Measurements from ENCODE around the gene AGAP6. TPM values are rescaled to one million over a fixed set of nuclear protein-coding genes. Genes with fewer than 3 reads are reported as not detected.
"Not testable (repeated sequence)": the region's sequence is repeated elsewhere in the genome, so short reads cannot be mapped to it uniquely, and the experiment has no call there.

Gene AGAP6
- polyA plus RNA-seq, 1 donor (not counting 4 experiments of a cell fraction or from before 2014, with no cell fraction given) = 9.9 TPM

DNA sequence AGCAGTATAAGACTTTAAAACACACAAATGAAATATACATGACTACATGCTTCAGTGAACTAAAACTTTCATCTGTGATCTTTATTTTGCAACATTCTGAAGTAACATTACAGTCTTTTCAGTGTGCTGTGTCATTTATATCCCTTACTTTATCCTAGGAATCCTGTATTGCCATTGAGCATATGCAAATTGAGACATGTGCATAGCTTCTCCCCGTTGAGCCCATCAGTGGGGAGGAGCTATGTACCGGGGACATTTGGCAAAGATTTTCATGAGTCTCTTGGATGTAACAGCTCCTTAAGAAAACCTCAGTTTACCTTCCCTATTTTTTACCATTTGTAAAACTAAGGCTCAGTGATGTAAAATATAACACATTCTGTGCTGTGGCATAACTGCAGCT is 16.7 kb upstream of the AGAP6 start:
- H3K9ac ChIP-seq (ENCODE audit: control insufficient read depth, extremely low read depth, insufficient read depth, low read length); H4K20me1 ChIP-seq (ENCODE audit: control insufficient read depth, extremely low read depth, insufficient read depth, low read length); H3K27ac ChIP-seq (ENCODE audit: control insufficient read depth, insufficient read depth, low read length); H3K4me2 ChIP-seq (ENCODE audit: control insufficient read depth, extremely low read depth, insufficient read depth, low read depth, low read length); H3K36me3 ChIP-seq (ENCODE audit: control insufficient read depth in 2 of 2, extremely low read depth in 1 of 2, insufficient read depth in 2 of 2, low read length in 2 of 2); H3K9me3 ChIP-seq (ENCODE audit: control insufficient read depth, low read depth, low read length); H3K9me1 ChIP-seq (ENCODE audit: control insufficient read depth, extremely low read depth, insufficient read depth, low read length); H3K79me2 ChIP-seq (ENCODE audit: control insufficient read depth, insufficient read depth, low read length); FAIRE-seq; dilution Hi-C loops (cut with MboI; ENCODE audit: extremely low pct_ligation_motif_present, low sequenced_read_pairs); DNase-seq (ENCODE audit: low read depth, low spot score); H3K4me1 ChIP-seq (ENCODE audit: control insufficient read depth, extremely low read depth, insufficient read depth, low read length); H3K4me3 ChIP-seq (ENCODE audit: control insufficient read depth in 2 of 3, extremely low read depth in 1 of 3, insufficient read depth in 2 of 3, low read depth in 1 of 3, low read length in 3 of 3); H2AFZ ChIP-seq (ENCODE audit: control insufficient read depth, low read length); H3K27me3 ChIP-seq (ENCODE audit: control insufficient read depth, extremely low read depth, insufficient read depth, low read length): not testable (repeated sequence)

DNA sequence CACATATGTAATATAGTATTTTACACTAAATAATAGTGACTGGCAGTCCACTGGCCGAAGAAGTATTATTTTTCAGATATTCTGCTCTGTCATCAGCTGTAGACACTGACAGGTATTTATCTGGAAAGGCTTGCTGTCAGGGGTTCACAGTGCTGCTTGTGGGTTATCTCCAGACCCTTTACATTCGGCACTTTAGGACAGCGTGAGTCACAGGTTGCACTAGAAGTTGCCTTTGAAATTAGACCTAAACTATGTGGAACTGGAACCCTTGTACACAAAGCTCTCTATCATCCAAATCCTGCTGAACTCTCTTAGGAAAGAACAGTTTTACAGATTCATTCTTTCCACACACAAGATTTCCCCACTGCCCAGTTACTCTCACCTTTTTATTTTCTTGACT is 16.1 kb upstream of the AGAP6 start:
- dilution Hi-C loops (cut with MboI; ENCODE audit: extremely low pct_ligation_motif_present, low sequenced_read_pairs); FAIRE-seq: not testable (repeated sequence)

DNA sequence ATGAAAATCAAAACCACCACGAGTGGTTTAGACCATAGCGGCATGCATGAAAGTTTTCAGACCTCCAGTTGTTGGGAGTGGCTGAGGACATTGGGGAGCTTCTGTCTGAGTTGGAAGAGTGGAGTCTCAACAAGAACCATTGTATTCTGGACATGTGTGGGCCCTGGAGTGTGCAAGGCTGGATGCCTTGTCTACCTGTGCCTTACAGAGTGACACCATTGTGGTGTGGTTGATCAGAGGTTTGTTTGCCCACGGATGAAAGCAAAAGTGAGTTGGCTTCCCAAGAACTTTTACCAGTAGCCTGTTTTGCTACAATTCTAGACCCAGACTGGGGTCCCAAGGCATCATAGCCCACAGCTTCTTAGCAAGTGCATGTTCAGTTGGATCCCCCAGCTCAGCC is 10.4 kb upstream of the AGAP6 start:
- H3K9me1 ChIP-seq (ENCODE audit: control insufficient read depth, extremely low read depth, insufficient read depth, low read length); H3K4me3 ChIP-seq (ENCODE audit: control insufficient read depth in 2 of 3, extremely low read depth in 1 of 3, insufficient read depth in 2 of 3, low read depth in 1 of 3, low read length in 3 of 3); dilution Hi-C loops (cut with MboI; ENCODE audit: extremely low pct_ligation_motif_present, low sequenced_read_pairs); H2AFZ ChIP-seq (ENCODE audit: control insufficient read depth, low read length); DNase-seq (ENCODE audit: low read depth, low spot score); H3K27me3 ChIP-seq (ENCODE audit: control insufficient read depth, extremely low read depth, insufficient read depth, low read length); H3K4me1 ChIP-seq (ENCODE audit: control insufficient read depth, extremely low read depth, insufficient read depth, low read length); H3K36me3 ChIP-seq (ENCODE audit: control insufficient read depth in 2 of 2, extremely low read depth in 1 of 2, insufficient read depth in 2 of 2, low read length in 2 of 2); H3K9me3 ChIP-seq (ENCODE audit: control insufficient read depth, low read depth, low read length); H3K9ac ChIP-seq (ENCODE audit: control insufficient read depth, extremely low read depth, insufficient read depth, low read length); H4K20me1 ChIP-seq (ENCODE audit: control insufficient read depth, extremely low read depth, insufficient read depth, low read length); H3K79me2 ChIP-seq (ENCODE audit: control insufficient read depth, insufficient read depth, low read length); FAIRE-seq; H3K4me2 ChIP-seq (ENCODE audit: control insufficient read depth, extremely low read depth, insufficient read depth, low read depth, low read length); H3K27ac ChIP-seq (ENCODE audit: control insufficient read depth, insufficient read depth, low read length): not testable (repeated sequence)

More for the DNA sequence above, 16.1 kb upstream of the AGAP6 start:
- H3K4me3 ChIP-seq (ENCODE audit: control insufficient read depth in 2 of 3, extremely low read depth in 1 of 3, insufficient read depth in 2 of 3, low read depth in 1 of 3, low read length in 3 of 3); H3K9ac ChIP-seq (ENCODE audit: control insufficient read depth, extremely low read depth, insufficient read depth, low read length); DNase-seq (ENCODE audit: low read depth, low spot score); H2AFZ ChIP-seq (ENCODE audit: control insufficient read depth, low read length); H4K20me1 ChIP-seq (ENCODE audit: control insufficient read depth, extremely low read depth, insufficient read depth, low read length); H3K36me3 ChIP-seq (ENCODE audit: control insufficient read depth in 2 of 2, extremely low read depth in 1 of 2, insufficient read depth in 2 of 2, low read length in 2 of 2); H3K27me3 ChIP-seq (ENCODE audit: control insufficient read depth, extremely low read depth, insufficient read depth, low read length); H3K4me2 ChIP-seq (ENCODE audit: control insufficient read depth, extremely low read depth, insufficient read depth, low read depth, low read length); H3K9me3 ChIP-seq (ENCODE audit: control insufficient read depth, low read depth, low read length); H3K27ac ChIP-seq (ENCODE audit: control insufficient read depth, insufficient read depth, low read length); H3K9me1 ChIP-seq (ENCODE audit: control insufficient read depth, extremely low read depth, insufficient read depth, low read length); H3K79me2 ChIP-seq (ENCODE audit: control insufficient read depth, insufficient read depth, low read length); H3K4me1 ChIP-seq (ENCODE audit: control insufficient read depth, extremely low read depth, insufficient read depth, low read length): not testable (repeated sequence)

DNA sequence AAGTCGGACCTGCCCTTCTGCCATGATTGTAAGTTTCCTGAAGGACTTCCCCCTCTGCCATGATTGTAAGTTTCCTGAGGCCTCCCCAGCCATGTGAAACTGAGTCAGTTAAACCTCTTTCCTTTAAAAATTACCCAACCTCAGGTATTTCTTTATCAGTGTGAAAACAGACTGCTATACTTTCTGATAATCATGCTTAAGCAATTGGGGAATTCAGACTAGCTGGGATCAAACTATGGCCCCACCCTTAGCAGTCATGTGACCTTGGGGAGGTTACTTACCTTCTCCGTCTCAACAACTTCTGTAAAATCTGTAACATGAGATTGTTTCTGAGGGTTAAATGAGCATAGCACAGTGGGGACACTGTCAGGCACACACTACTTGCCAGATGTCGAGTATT is 999 bp upstream of the AGAP6 start:
- dilution Hi-C loops (cut with MboI; ENCODE audit: extremely low pct_ligation_motif_present, low sequenced_read_pairs); H3K9ac ChIP-seq (ENCODE audit: control insufficient read depth, extremely low read depth, insufficient read depth, low read length); H3K27ac ChIP-seq (ENCODE audit: control insufficient read depth, insufficient read depth, low read length); DNase-seq (ENCODE audit: low read depth, low spot score); H3K9me1 ChIP-seq (ENCODE audit: control insufficient read depth, extremely low read depth, insufficient read depth, low read length); H2AFZ ChIP-seq (ENCODE audit: control insufficient read depth, low read length); FAIRE-seq; H3K4me2 ChIP-seq (ENCODE audit: control insufficient read depth, extremely low read depth, insufficient read depth, low read depth, low read length); H4K20me1 ChIP-seq (ENCODE audit: control insufficient read depth, extremely low read depth, insufficient read depth, low read length); H3K27me3 ChIP-seq (ENCODE audit: control insufficient read depth, extremely low read depth, insufficient read depth, low read length); H3K9me3 ChIP-seq (ENCODE audit: control insufficient read depth, low read depth, low read length); H3K4me1 ChIP-seq (ENCODE audit: control insufficient read depth, extremely low read depth, insufficient read depth, low read length); H3K36me3 ChIP-seq (ENCODE audit: control insufficient read depth in 2 of 2, extremely low read depth in 1 of 2, insufficient read depth in 2 of 2, low read length in 2 of 2); H3K79me2 ChIP-seq (ENCODE audit: control insufficient read depth, insufficient read depth, low read length); H3K4me3 ChIP-seq (ENCODE audit: control insufficient read depth in 2 of 3, extremely low read depth in 1 of 3, insufficient read depth in 2 of 3, low read depth in 1 of 3, low read length in 3 of 3): not testable (repeated sequence)

DNA sequence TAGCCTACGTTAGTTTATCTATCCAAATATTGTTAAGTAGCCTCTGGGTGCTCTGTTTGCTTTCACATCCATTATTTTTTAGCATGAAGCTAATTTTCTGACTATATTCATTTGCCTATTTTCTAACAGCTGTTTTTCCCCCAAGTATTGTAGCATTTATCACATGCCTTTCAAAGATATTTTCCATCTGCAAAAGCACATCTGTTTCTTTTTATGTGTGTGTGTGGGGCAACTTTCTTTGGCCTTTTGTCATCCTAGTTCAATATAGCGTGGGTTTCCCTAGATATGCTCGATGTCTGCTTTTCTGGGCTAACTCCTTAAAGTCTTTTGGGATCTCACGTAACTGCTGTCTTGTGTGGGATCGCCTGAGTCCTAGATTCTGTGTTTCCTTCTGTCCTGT is 7.1 kb downstream of the AGAP6 start:
- H3K79me2 ChIP-seq (ENCODE audit: control insufficient read depth, insufficient read depth, low read length); H4K20me1 ChIP-seq (ENCODE audit: control insufficient read depth, extremely low read depth, insufficient read depth, low read length); H2AFZ ChIP-seq (ENCODE audit: control insufficient read depth, low read length); dilution Hi-C loops (cut with MboI; ENCODE audit: extremely low pct_ligation_motif_present, low sequenced_read_pairs); FAIRE-seq; H3K4me2 ChIP-seq (ENCODE audit: control insufficient read depth, extremely low read depth, insufficient read depth, low read depth, low read length); H3K9me3 ChIP-seq (ENCODE audit: control insufficient read depth, low read depth, low read length); DNase-seq (ENCODE audit: low read depth, low spot score); H3K27ac ChIP-seq (ENCODE audit: control insufficient read depth, insufficient read depth, low read length); H3K4me3 ChIP-seq (ENCODE audit: control insufficient read depth in 2 of 3, extremely low read depth in 1 of 3, insufficient read depth in 2 of 3, low read depth in 1 of 3, low read length in 3 of 3); H3K9ac ChIP-seq (ENCODE audit: control insufficient read depth, extremely low read depth, insufficient read depth, low read length); H3K27me3 ChIP-seq (ENCODE audit: control insufficient read depth, extremely low read depth, insufficient read depth, low read length); H3K9me1 ChIP-seq (ENCODE audit: control insufficient read depth, extremely low read depth, insufficient read depth, low read length); H3K36me3 ChIP-seq (ENCODE audit: control insufficient read depth in 2 of 2, extremely low read depth in 1 of 2, insufficient read depth in 2 of 2, low read length in 2 of 2); H3K4me1 ChIP-seq (ENCODE audit: control insufficient read depth, extremely low read depth, insufficient read depth, low read length): not testable (repeated sequence)
